A549 treated with DMSO at 1 μM for 4 hours (cell line): Measurements from ENCODE around the gene BNIP1. TPM values are rescaled to one million over a fixed set of nuclear protein-coding genes. Genes with fewer than 3 reads are reported as not detected.

Experiments used
- total RNA-seq: library from RNA; stranded (reverse); fragments of 200-300 nt; extraction: Qiagen RNA extraction; gene quantifications from 5 replicates; pipeline ENCODE4 v1.2.3, GENCODE V29; 2022; ENCODE audit warnings: low read depth

BNIP1 gene
- total RNA-seq: 16.2 to 18.9 TPM (median 17.1 TPM) in 5 replicates

DNA sequence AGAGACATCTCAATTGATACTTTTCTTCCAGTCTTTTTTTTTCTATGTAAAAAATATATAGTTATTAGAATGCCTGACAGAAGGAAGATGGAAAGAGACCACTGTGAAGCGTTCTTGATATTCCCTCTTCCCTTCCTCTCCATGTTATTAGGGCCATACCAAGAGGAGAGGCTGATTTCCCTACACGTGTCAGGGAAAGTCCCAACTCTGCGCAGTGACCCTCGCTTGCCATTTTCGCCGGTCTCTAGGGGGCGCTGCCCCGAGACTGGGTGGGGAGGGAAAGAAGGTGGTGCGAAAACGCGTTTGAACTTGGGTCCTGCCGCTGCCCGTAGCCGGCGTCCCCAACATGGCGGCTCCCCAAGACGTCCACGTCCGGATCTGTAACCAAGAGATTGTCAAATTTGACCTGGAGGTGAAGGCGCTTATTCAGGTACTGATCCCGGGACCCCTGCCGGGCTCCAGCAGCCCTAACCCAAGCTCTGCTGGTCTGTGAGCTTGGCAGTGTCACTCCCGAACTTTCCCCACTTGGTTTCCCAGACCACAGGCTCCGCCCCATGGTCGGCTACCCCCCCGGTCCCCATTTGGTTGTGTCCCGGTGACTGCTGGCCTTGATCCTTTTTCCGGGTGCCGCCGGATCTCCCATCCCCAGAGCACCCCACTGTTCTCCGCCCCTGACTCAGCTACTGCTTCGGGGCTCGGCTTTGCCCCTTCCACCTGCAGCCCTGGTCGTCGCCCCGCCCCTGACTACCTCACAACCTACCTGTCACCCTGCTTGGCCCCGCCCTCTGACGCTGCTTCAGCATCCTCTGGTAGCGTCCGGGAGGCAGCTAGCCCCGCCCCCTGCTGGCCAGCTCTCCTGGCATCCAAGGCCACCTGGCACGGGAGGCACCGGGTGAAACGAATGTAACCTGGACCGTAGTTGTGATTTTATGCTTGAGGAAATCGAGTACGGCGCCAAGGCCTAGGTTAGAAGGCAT, at the start of gene BNIP1:
Gene BNIP1, plus strand, starts transcription at position 332 of the 977 bp plus-strand sequence. Its CDS starts 15 bp downstream, at position 347.

Other genes with a start within 250 kb of the BNIP1 start
- gene RPL26L1, start 185.1 kb upstream of the BNIP1 start, total RNA-seq: 116 to 128 TPM (median 121 TPM) in 5 replicates
- 268 to 386 TPM (median 357 TPM) in 5 replicates for gene ATP6V0E1, start 160.8 kb upstream of the BNIP1 start, total RNA-seq
- gene CREBRF, start 88.2 kb upstream of the BNIP1 start, total RNA-seq: 2.0 to 3.4 TPM (median 2.5 TPM) in 5 replicates
- gene NKX2-5, start 90.7 kb downstream of the BNIP1 start, total RNA-seq: 11.8 to 15.7 TPM (median 13.5 TPM) in 5 replicates
- gene STC2, start 183.9 kb downstream of the BNIP1 start, total RNA-seq: 55.5 to 104 TPM (median 60.0 TPM) in 5 replicates